ENCODE results near the gene GSK3B. TPM values are rescaled to one million over a fixed set of nuclear protein-coding genes. Genes with fewer than 3 reads are reported as not detected.
"Not testable (repeated sequence)": the region's sequence is repeated elsewhere in the genome, so short reads cannot be mapped to it uniquely, and the experiment has no call there.

The GSK3B gene
- polyA plus RNA-seq, 3 donors, result 41.2 to 47.6 (median 44.2) TPM

DNA sequence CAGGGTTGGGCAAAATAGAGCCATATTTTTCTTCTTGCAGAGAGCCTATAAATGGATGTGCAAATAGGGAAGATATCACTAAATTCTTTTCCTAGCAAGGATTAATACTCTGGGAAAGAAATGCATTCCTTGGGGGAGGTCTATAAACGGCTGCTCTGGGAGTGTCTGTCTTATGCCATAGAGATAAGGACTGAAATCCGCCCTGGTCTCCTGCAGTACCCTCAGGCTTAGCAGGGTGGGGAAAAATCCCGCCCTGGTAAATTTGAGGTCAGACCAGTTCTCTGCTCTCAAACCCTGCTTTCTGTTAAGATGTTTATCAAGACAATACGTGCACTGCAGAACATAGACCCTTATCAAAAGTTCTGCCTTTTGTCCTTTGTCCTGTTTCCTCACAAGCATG, 205.6 kb downstream of the GSK3B start:
- not testable (repeated sequence) for DNase-seq

DNA sequence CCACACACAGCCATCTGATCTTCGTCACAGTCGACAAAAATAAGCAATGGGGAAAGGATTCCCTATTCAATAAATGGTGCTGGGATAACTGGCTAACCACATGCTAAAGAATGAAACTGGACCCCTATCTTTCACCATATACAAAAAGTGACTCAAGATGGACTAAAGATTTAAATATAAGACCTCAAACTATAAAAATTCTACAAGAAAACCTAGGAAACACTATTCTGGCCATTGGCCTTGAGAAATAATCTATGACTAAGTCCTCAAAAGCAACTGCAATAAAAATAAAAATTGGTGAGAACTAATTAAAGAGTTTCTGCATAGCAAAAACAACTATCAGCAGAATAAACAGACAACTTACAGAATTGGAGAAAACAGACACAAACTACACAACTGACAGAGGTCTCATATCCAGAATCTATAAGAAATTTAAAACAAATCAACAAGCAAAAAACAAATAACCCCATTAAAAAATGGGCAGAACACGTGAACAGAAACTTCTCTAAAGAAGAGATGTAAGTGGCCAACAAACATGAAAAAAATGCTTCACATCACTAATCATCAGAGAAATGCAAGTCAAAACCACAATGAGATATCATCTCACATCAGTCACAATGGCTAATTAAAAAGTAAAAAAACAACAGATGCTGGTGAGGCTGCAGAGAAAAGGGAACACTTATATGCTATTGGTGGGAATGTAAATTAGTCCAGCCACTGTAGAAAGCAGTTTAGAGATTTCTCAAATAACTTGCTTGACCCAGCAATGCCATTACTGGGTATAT, 208.3 kb downstream of the GSK3B start:
- no peak for DNase-seq

DNA sequence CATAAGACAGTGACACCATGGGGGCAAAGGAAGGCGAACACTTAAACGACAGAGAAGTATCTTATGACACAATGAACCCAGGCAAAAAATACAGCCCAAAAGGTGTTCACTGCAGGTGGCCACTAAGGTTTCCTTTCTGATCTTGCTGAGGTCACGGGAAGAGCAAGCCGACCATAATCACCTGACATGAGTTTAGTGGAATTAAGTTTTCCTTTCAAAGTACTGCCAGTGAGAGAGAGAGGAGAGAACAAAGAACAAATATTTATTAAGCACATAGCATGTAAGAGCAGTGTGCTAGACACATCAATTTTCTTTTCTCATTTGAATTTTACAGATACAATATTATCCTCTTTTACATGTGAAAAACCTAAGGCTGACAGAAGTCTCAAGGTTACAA, 210.1 kb downstream of the GSK3B start:
- no peak for DNase-seq

DNA sequence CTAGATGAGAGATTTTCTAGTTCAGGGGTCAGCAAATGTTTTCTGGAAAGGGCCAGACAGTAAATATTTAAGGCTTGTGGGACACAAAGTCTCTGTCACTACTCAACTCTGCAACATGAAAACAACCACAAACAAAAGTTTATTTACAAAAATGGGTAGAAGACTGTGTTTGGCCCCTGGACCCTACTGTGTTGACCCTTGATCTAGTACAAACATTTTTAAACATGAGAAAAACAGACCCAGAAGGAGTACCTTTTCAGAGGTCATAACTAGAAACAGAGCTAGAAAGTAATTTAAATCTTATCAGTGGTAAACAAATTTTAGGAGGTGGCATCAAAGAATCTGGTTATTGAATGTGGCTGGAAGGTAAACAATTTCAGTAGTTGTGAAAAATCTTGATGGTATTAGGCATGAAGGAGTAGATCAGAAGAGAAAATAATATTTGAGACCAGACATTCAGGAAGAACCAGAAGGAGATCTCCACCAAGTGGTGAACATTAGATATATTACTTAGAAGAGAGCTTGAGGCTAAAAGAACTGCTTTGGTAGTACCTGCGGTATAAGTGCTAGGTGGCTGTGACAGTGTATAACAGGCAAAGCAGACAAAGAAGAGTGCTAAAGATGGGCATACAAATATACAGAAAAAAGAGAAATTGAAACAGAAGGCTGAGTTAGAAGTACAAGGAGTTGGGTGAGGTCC, 210.6 kb downstream of the GSK3B start:
- DNase-seq, result no peak

DNA sequence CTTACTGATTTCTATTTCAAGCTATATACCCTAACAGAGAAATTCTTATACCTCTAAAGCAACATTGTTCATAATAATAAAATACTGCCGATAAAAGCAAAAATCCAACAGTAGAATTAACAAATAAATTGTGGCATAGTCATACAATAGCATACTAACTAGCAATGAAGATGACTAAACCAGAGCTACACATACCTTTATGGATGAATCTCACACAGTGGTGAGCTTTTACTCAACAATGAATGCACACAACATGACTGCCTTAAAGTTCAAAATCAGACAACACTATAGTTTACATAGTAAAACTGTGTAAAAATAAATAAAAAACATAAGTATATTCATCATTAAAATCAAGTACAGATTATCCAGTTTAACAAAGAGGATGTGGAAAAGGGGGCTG, 213.3 kb downstream of the GSK3B start:
- no peak for DNase-seq

DNA sequence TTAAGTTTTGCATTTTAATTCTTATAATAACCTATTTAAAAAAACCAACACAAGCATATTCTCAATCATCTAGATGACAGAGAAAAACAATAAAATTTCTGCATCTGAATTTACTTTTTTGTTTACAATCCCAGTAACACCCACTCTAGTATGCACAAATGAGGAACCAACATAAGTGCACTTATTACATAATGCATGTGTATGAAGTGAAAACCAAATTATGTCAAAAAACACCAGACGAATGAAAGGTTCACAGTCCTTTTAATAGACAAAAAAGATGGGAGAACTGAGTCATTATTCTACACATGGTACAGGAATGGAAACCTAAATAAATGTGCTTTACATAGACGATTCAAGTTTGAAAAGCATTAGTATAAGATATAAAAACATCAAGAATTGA, 220.6 kb downstream of the GSK3B start:
- DNase-seq, result no peak

DNA sequence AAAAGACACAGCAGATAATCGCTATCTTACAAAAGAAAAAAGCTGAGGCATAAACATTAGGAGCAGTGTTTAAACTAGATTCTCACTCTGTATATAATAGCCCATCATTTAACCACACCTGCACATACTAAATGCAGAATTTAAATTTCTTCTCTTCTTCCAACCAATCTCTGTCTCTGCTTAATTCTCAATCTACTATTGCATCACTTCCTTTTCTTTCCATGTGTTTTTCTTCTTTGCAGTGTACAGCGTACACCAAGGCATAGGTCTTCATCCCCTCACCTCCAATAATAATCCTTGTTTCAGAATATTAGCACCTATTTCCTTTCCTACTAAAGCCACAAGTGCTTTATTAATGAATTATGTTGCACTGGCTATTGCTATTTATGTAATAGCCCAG, 221.5 kb downstream of the GSK3B start:
- DNase-seq, result no peak

DNA sequence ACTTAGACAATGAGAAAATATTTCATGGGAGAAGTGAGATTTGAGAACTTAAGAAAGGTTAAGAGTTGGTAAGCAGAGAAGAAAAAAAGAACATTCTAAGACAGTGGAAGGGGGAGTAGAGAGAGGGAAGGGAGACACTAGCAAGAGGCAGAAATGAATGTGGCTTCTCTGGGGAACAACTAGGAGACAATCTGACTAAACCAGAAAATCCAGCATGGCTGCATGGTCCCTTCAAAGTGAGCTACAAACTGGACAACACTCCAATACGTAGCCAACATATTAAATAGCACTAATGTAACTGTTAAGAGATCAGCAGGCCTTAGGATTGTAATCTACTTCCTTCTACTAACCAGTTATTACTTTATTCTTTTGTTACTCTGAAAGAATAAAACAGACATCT, 222.7 kb downstream of the GSK3B start:
- no peak for DNase-seq

DNA sequence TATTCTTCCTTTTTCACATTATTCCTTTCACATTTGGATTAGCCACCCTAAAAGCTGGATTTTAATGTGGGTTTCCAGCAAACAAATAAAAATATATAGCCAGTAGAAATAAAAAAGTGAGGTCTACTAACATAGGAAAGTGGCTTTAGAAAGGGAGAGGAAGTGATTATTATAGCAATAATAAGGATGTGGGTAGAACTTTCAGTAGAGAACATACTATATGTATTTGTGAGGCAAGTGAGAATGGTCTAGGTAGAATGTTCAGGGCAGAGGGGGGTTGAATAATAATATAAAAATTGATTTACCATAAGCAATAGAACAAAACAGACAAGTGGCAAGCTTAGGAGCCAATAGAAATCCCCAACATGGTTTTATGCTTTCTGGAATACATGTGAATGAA, 223.7 kb downstream of the GSK3B start:
- DNase-seq, result no peak

DNA sequence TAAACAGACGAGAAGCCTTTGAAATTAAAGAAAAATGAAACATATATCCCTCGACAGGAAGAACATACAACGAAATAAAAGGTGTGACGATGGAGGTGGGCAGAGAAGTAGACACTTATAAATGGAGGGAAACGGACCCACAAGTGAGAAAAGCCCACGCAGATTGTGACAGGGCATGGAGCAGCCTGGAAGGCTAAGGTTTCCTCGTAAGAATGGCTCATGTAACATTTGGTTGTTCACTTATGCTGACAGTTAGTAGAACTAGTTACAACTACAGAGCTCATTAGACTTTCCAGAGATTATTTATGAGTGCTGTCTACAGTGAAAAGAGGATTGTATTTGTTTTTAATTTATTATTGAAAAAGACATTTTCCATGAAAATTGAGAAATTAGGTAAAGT, 229.8 kb downstream of the GSK3B start:
- peak; percentile 42 for DNase-seq

DNA sequence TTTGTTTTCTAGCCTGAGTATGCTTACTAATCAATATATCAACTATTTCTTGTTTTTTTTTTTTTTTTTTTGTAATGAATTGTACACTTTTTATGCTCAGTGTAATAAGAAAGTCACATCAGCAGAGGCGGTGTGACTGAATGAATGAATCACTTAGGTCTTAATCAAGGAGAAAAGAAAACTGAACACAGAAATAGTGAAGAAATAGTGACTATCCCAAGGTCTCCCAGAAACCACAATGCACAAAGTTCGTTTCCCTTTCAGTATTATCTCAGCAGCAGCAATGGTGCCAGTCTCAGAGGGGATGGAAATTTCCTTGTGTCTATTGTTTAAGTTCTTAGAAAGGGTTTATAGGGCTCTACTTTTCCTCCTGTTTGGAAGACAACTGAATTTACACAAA, 231.6 kb downstream of the GSK3B start:
- no peak for DNase-seq

DNA sequence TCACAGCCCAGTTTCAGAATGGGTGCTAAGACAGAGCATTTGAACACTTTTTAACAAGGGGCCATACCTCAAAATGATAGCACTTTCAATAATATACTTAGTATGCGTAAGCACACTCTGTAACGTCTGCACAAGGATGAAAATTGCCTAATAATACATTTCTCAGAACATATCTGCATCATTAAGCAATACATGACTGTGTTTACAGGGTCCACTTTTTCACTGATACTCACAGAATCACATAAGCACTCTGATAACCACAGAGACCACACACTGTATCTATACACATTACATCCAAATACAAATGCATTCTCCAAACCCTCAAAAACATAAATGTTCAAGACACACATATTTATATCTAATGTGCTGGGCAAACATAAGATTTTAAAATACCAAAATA, 232.6 kb downstream of the GSK3B start:
- no peak for DNase-seq

DNA sequence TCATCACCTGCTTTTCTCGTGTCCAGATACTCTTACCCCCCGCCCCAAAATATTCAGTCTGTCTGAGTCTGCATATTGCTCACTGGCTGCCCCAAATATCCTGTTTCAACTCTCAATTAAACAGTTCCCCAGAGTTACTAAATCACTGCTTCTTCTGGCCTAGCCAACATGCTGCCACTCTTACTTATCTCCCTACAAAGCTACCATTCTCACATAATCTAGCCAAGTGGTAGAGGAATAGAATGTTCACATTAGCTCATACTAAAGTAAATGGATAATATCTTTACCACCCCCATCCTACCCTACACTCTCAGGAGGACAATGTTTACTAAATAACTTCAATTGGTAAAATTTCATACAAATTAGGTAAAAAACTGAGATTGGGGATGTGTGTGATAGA, 234.5 kb downstream of the GSK3B start:
- no peak for DNase-seq

DNA sequence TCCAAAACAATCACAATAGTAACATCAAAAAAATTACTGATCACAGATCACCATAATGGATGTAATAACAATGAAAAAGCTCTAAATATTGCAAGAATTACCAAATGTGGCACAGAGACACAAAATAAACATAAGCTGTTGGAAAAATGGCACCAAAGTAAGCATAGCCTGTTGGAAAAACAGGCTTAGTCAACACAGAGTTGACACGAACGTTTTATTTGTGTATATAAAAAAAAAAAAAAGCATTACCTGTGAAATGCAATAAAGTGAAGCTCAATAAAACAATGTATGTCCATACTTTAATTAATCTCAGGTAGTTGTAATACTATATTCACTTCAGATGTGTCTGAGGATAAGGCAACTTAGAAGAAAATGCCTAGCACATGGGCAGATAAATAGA, 235.3 kb downstream of the GSK3B start:
- no peak for DNase-seq

DNA sequence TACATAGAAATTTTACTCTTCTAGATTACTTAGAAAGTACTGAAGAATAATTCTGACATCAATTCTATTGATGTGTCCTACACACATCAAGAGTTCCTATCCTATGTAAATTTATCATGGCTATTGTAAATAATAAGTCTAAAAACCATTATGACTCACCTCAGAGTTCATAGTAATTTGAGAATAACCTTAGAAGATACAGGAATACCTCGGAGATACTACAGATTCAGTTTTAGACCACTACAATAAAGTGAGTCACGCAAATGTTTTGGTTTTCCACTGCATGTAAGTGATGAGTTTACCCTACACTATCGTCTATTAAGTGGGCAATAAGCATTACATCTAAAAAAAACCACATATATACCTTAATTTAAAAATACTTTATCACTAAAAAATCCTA, 237.6 kb downstream of the GSK3B start:
- no peak for DNase-seq

DNA sequence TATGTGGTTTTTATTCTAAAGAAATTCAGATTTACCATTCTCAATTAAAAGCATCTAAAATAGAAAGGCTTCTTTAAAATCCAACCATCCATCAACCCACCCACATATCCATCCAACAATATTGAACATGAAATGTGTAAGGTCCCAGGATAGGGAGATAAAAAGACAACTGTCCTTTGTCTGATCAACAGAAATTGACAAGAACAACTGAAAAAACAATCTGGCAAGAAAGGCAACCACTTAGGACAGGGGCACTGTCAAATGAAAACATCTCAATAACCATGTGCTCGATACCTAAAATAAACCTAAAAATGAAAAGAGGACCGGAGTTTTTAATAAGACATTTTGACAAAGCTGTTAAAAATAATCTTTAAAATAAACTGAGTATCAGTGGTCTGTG, 245.1 kb downstream of the GSK3B start:
- no peak for DNase-seq

DNA sequence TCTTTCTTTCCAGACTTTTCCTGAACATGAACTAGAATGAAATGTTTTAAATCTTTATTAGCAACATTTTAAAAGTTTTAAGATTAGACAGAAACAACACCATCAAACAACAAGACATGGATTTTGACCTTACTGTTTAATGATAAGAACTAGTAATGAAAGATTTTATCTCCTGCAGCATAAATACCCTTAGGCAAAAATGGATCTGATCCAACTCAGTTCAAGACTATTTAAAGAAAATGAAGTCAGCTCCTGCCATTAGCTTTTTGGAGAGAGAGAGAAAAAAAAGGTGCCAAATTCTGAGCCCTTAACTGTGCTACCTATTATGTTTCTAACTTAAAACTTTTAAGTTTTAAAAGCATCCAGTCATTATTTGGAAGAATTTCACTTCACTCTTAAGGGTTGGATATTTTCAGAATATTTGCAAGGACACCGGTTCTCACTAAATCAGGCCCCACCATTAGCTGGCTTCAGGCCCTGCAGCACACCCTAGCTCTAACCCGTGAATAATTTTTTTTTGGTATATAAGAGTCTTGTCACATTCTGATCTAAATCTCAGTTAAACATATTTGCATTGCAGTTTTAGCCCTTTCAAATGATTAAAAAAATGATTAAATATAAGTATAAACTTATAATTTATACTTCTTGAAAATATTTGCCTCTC, 252.3 kb downstream of the GSK3B start:
- DNase-seq, result no peak

DNA sequence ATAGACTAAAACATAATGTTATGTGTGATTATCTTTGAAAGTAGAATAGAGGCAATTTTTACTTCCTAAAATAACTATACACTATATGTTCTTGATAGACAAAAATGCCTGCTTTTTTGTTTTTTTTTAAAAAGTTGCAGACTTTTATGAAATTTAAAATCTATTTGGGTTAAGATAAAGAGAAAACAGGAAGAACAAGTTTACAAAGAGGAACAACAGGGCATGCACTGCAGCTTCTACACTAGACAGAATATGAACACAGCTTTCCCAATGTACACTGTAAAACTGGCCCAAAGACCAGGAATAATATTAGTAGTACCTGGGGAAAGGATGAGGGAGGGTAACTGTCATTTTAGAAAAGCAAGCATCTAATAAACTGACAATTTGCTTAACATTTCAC, 258.7 kb downstream of the GSK3B start:
- DNase-seq, result no peak

DNA sequence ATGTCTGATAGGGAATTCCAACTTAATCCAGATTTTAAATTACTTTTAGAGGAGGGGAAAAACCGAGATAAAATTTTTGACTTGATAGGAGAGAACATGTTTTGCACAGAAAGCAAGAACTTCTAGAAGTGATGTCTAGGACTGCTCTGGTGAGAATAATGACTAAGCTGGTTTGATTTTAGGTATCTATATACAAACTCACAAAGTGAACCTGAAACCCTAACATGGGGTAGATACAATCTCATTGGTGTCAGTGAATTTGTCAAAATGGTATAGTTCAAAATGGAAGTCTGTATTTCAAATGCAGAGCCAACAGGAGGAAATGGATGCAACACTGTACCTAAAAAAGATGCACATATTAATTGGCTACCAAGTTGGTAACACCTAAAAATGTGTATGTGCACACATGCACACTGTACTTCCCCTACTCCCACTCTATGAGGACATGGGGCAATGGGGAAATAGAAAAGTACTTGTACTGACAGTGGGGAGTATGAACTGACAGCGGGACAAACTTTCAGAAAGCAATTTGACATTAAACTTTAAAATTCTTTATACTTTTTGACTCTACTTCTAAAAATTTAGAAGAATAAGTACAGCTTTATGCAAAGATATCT, 259.4 kb downstream of the GSK3B start:
- DNase-seq, result no peak

DNA sequence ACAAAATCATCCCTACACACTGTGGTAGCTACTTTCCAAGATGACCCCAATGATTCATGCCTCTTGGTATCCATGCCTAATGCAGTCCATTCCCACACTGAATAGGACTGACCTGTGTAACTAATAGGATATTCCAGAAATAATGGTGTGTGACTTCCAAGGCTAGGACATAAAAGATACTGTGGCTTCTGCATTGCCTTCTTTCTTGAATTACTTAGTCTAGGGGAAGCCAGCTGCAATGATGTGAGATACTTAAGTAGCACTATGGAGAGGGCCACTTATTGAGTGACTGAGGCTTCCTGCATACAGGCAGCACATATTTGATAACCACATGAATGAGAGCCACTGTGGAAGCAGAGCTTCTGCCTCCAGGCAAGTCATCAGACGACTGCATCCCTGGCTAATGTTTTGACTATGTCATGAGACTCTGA, 262.3 kb downstream of the GSK3B start:
- DNase-seq, result no peak

DNA sequence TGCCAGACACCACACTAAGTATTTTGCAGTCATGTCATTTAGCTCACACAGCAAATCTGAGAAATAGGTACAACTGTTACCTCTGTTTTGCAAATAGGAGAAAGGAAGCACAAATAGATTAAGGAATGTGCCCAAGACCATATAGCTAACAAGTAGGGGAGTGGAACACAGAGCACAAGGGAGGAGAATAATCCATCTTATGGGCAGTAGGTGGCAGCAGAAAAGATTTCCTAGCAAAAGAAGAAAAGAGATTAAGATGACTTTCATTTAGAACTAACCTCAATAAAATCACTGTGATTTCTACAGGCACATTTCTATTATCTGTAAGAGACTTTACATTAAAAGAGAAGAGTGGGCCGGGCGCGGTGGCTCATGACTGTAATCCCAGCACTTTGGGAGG, 263.2 kb downstream of the GSK3B start:
- no peak for DNase-seq

DNA sequence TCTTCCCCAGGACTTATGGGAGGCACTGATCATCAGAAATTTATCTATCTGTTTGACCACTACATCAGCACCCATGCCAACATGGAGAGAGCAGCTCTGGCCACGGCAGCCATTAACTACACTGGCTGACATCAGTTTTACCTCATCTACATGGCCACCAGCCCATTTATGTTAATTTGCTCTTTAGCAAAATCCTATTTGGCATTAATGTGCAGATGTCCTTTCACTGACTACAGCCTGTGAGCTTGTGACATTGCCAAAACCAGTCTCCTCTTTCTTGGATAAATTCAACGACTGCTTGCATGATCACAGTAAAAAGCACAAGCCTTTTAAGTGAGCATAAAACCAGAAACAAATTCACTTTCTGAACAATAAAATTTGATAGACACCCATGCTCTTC, 264.8 kb downstream of the GSK3B start:
- DNase-seq, result no peak

Data from renal pelvis (tissue), 4 donors.